ENCODE measurements around the gene GTF3C5. TPM values are rescaled to one million over a fixed set of nuclear protein-coding genes. Genes with fewer than 3 reads are reported as not detected.
A peak's percentile ranks its signal among the peaks of the same experiment; 100 is the strongest.
"Not testable (repeated sequence)": the region's sequence is repeated elsewhere in the genome, so short reads cannot be mapped to it uniquely, and the experiment has no call there.

Gene GTF3C5
- polyA plus RNA-seq, 1 of the 3 experiments (the other 2 are of a cell fraction) = 57.3 TPM

GRCh38 chr9:133040892-133041479 is 10.2 kb downstream of the GTF3C5 start:
- ChIA-PET POLR2A (interaction anchor here (0.8 to 1.5 kb wide), 2 partner anchors 10 to 16 kb away, joined by 3 to 7 read pairs; partner anchors contain the start of gene GTF3C5), CTCF (interaction anchor here (0.7 to 9.7 kb wide), 12 partner anchors 10 to 145 kb away, joined by 3 to 109 read pairs (median 4); partner anchors contain the start of gene GTF3C5)
- H4K20me1 ChIP-seq (ENCODE audit: insufficient read depth) = peaks cover 48% of the 10 kb centered on the region
- H3K79me2 ChIP-seq (ENCODE audit: insufficient read depth) = peaks cover 61% of the 10 kb centered on the region
- not testable (repeated sequence) for H3K27ac ChIP-seq (ENCODE audit: low read depth in 2 of 2, low read length in 1 of 2); H3K9me3 ChIP-seq; H3K27me3 ChIP-seq (ENCODE audit: insufficient read depth); H3K9me2 ChIP-seq; H3K4me3 ChIP-seq (ENCODE audit: low read depth in 2 of 2, low read length in 1 of 2); H2AFZ ChIP-seq (ENCODE audit: low read depth); DNase-seq; H3K9ac ChIP-seq; H3F3A ChIP-seq (replicated peaks; ENCODE audit: insufficient read depth); H3K4me2 ChIP-seq; H3K4me1 ChIP-seq (ENCODE audit: control insufficient read depth in 1 of 2, insufficient read depth in 2 of 2, low read depth in 1 of 2, low read length in 1 of 2)
- peak; percentile 66 for TF ChIP-seq RAD21 (IDR thresholded peaks at IDR 0.05; ENCODE audit: low read length)
- peak; percentile 68 for TF ChIP-seq CTCF (IDR thresholded peaks at IDR 0.05)
- peak; percentile 53 for TF ChIP-seq SMC3 (IDR thresholded peaks at IDR 0.05; ENCODE audit: low read depth, low read length)
- H3K36me3 ChIP-seq (replicated peaks in 1 of 2; ENCODE audit: control insufficient read depth in 1 of 2, insufficient read depth in 2 of 2, low read length in 1 of 2) = peaks cover 26 to 40% of the 10 kb centered on the region in 2 experiments
- 86% methylated on average over 10 of the region's 12 CpGs for WGBS (ENCODE audit: low lambda C conversion rate)

- H3K9me3 ChIP-seq = no peaks in the 10 kb centered on the region
- TF ChIP-seq SMC3 (IDR thresholded peaks at IDR 0.05; ENCODE audit: low read depth, low read length) (no peak), USF2 (IDR thresholded peaks at IDR 0.05; ENCODE audit: borderline replicate concordance, low read depth, low read length) (no peak), TCF12 (IDR thresholded peaks at IDR 0.05) (no peak), FOSL2 (IDR thresholded peaks at IDR 0.05; ENCODE audit: borderline replicate concordance, low read depth) (no peak), RFX5 (IDR thresholded peaks at IDR 0.05; ENCODE audit: low read length) (no peak), MXI1 (IDR thresholded peaks at IDR 0.05; ENCODE audit: low read depth, low read length) (no peak), RAD21 (IDR thresholded peaks at IDR 0.05; ENCODE audit: low read length) (no peak), USF1 (IDR thresholded peaks at IDR 0.05; ENCODE audit: borderline replicate concordance, low read depth) (no peak), GATA2 (CRISPR knock-in tag; IDR thresholded peaks at IDR 0.05) (no peak), MEF2A (IDR thresholded peaks at IDR 0.05; ENCODE audit: borderline replicate concordance, low read depth) (no peak), RCOR1 (IDR thresholded peaks at IDR 0.05; ENCODE audit: low read length) (no peak), CHD2 (IDR thresholded peaks at IDR 0.05; ENCODE audit: low read length, partially characterized antibody) (no peak), GABPA (IDR thresholded peaks at IDR 0.05; ENCODE audit: low read depth) (no peak)
- H3F3A ChIP-seq (replicated peaks; ENCODE audit: insufficient read depth) = peaks cover 2% of the 10 kb centered on the region
- H3K27me3 ChIP-seq (ENCODE audit: insufficient read depth) = no peaks in the 10 kb centered on the region
- H3K9me2 ChIP-seq = no peaks in the 10 kb centered on the region
- peaks cover 26 to 48% of the 10 kb centered on the region in 2 experiments for H3K36me3 ChIP-seq (replicated peaks in 1 of 2; ENCODE audit: control insufficient read depth in 1 of 2, insufficient read depth in 2 of 2, low read length in 1 of 2)
- peaks cover 52% of the 10 kb centered on the region for H3K79me2 ChIP-seq (ENCODE audit: insufficient read depth)
- ChIA-PET POLR2A (no interaction called here), CTCF (interaction anchor here (1.3 to 9.7 kb wide), 7 partner anchors 10 to 109 kb away, joined by 3 to 109 read pairs (median 5); partner anchors contain the start of gene GTF3C5)
- peaks cover 43% of the 10 kb centered on the region for H4K20me1 ChIP-seq (ENCODE audit: insufficient read depth)
- no peak for DNase-seq
- no peak overlapping the region for H3K27ac ChIP-seq (ENCODE audit: low read depth in 2 of 2, low read length in 1 of 2)
- H2AFZ ChIP-seq (ENCODE audit: low read depth) = no peak overlapping the region
- H3K4me1 ChIP-seq (ENCODE audit: control insufficient read depth in 1 of 2, insufficient read depth in 2 of 2, low read depth in 1 of 2, low read length in 1 of 2) = no peaks in the 10 kb centered on the region
- no peak overlapping the region for H3K4me2 ChIP-seq
- WGBS (ENCODE audit: low lambda C conversion rate) = 89% methylated on average over 8 of the region's 9 CpGs
- no peak overlapping the region for H3K4me3 ChIP-seq (ENCODE audit: low read depth in 2 of 2, low read length in 1 of 2)
- no peak overlapping the region for H3K9ac ChIP-seq
Measured at GRCh38 chr9:133041958-133042357, 11.2 kb downstream of the GTF3C5 start.

Measured in SK-N-SH (cell line).